Measurements from ENCODE around the gene VRK1.

Gene VRK1

GRCh38 chr14:96751505-96751904, 45.7 kb upstream of the VRK1 start:
- no peaks in the 10 kb centered on the region for H3K4me1 ChIP-seq (ENCODE audit: insufficient read depth, low read length, poor library complexity, severe bottlenecking)
- H3K79me2 ChIP-seq (ENCODE audit: insufficient read depth, low read length), result no peaks in the 10 kb centered on the region
- H3K9me2 ChIP-seq (replicated peaks; ENCODE audit: low read depth, low read length), result no peaks in the 10 kb centered on the region
- no peak overlapping the region for H3K9ac ChIP-seq (ENCODE audit: low read depth, low read length, poor library complexity, severe bottlenecking)
- no peaks in the 10 kb centered on the region for H3K36me3 ChIP-seq (ENCODE audit: insufficient read depth, low read length)
- no peaks in the 10 kb centered on the region for H3K27me3 ChIP-seq (ENCODE audit: insufficient read depth, low read length, poor library complexity, severe bottlenecking)
- H2AFZ ChIP-seq (ENCODE audit: low read length), result no peak overlapping the region
- no peak overlapping the region for H3K4me3 ChIP-seq (ENCODE audit: low read length, poor library complexity, severe bottlenecking)
- TF ChIP-seq CTCF (conservative IDR thresholded peaks at IDR 0.05; ENCODE audit: low read length) (no peak), EZH2phosphoT487 (IDR thresholded peaks at IDR 0.05; ENCODE audit: borderline replicate concordance) (no peak)
- H3K4me2 ChIP-seq (ENCODE audit: low read depth, low read length, poor library complexity, severe bottlenecking), result no peak overlapping the region
- H3F3A ChIP-seq (ENCODE audit: low read depth), result no peaks in the 10 kb centered on the region
- no peaks in the 10 kb centered on the region for H4K20me1 ChIP-seq (ENCODE audit: insufficient read depth, low read length, poor library complexity, severe bottlenecking)
- H3K9me3 ChIP-seq (ENCODE audit: insufficient read depth, low read depth, low read length), result no peaks in the 10 kb centered on the region; the same call in 1 of the 2 replicates

GRCh38 chr14:96752125-96752524, 45.1 kb upstream of the VRK1 start:
- no peak overlapping the region for H3K4me2 ChIP-seq (ENCODE audit: low read depth, low read length, poor library complexity, severe bottlenecking)
- H3K36me3 ChIP-seq (ENCODE audit: insufficient read depth, low read length), result no peaks in the 10 kb centered on the region
- no peaks in the 10 kb centered on the region for H3K9me2 ChIP-seq (replicated peaks; ENCODE audit: low read depth, low read length)
- H2AFZ ChIP-seq (ENCODE audit: low read length), result no peak overlapping the region
- H3F3A ChIP-seq (ENCODE audit: low read depth), result no peaks in the 10 kb centered on the region
- TF ChIP-seq CTCF (conservative IDR thresholded peaks at IDR 0.05; ENCODE audit: low read length) (no peak), EZH2phosphoT487 (IDR thresholded peaks at IDR 0.05; ENCODE audit: borderline replicate concordance) (no peak)
- no peaks in the 10 kb centered on the region for H4K20me1 ChIP-seq (ENCODE audit: insufficient read depth, low read length, poor library complexity, severe bottlenecking)
- no peaks in the 10 kb centered on the region for H3K27me3 ChIP-seq (ENCODE audit: insufficient read depth, low read length, poor library complexity, severe bottlenecking)
- no peak overlapping the region for H3K4me3 ChIP-seq (ENCODE audit: low read length, poor library complexity, severe bottlenecking)
- no peaks in the 10 kb centered on the region; the same call in 1 of the 2 replicates for H3K9me3 ChIP-seq (ENCODE audit: insufficient read depth, low read depth, low read length)
- no peaks in the 10 kb centered on the region for H3K4me1 ChIP-seq (ENCODE audit: insufficient read depth, low read length, poor library complexity, severe bottlenecking)
- no peaks in the 10 kb centered on the region for H3K79me2 ChIP-seq (ENCODE audit: insufficient read depth, low read length)
- no peak overlapping the region for H3K9ac ChIP-seq (ENCODE audit: low read depth, low read length, poor library complexity, severe bottlenecking)

GRCh38 chr14:96752594-96752993, 44.6 kb upstream of the VRK1 start:
- no peaks in the 10 kb centered on the region for H3K4me1 ChIP-seq (ENCODE audit: insufficient read depth, low read length, poor library complexity, severe bottlenecking)
- no peak overlapping the region for H2AFZ ChIP-seq (ENCODE audit: low read length)
- no peak overlapping the region for H3K9ac ChIP-seq (ENCODE audit: low read depth, low read length, poor library complexity, severe bottlenecking)
- TF ChIP-seq CTCF (conservative IDR thresholded peaks at IDR 0.05; ENCODE audit: low read length), result no peak
- TF ChIP-seq EZH2phosphoT487 (IDR thresholded peaks at IDR 0.05; ENCODE audit: borderline replicate concordance), result no peak
- H3K79me2 ChIP-seq (ENCODE audit: insufficient read depth, low read length), result no peaks in the 10 kb centered on the region
- no peaks in the 10 kb centered on the region for H3K36me3 ChIP-seq (ENCODE audit: insufficient read depth, low read length)
- no peak overlapping the region for H3K4me3 ChIP-seq (ENCODE audit: low read length, poor library complexity, severe bottlenecking)
- no peak overlapping the region for H3K4me2 ChIP-seq (ENCODE audit: low read depth, low read length, poor library complexity, severe bottlenecking)
- H3K9me2 ChIP-seq (replicated peaks; ENCODE audit: low read depth, low read length), result no peaks in the 10 kb centered on the region
- H3K27me3 ChIP-seq (ENCODE audit: insufficient read depth, low read length, poor library complexity, severe bottlenecking), result no peaks in the 10 kb centered on the region
- H3K9me3 ChIP-seq (ENCODE audit: insufficient read depth, low read depth, low read length), result no peaks in the 10 kb centered on the region; the same call in 1 of the 2 replicates
- no peaks in the 10 kb centered on the region for H4K20me1 ChIP-seq (ENCODE audit: insufficient read depth, low read length, poor library complexity, severe bottlenecking)
- no peaks in the 10 kb centered on the region for H3F3A ChIP-seq (ENCODE audit: low read depth)

All from Loucy (cell line).